Left lung (tissue), 10 donors: ENCODE measurements around the gene WWC1. TPM values are rescaled to one million over a fixed set of nuclear protein-coding genes. Genes with fewer than 3 reads are reported as not detected.
A peak's percentile ranks its signal among the peaks of the same experiment; 100 is the strongest.

ENCODE experiments used
- ATAC-seq: fragments of 200-7000 bp; cut with Tn5 transposase; one replicate; pipeline ENCODE4 v1.9.1; 2020; ENCODE audit warnings: moderate library complexity
- DNase-seq, 4 donors: peaks; one replicate each; pipeline ENCODE4 v3.0.0-alpha.2; 2013 to 2020
- H3K27ac ChIP-seq, 2 donors: fragments of 200-600 bp; sonication (generic) in 1 of 2; one replicate each; pipeline versions ENCODE4 v1.5.0 to v1.8.0; 2020 to 2021
- H3K27me3 ChIP-seq, 2 donors: fragments of 200-600 bp; sonication (generic) in 1 of 2; one replicate each; pipeline versions ENCODE4 v1.5.0 to v1.8.0; 2020 to 2021
- H3K36me3 ChIP-seq, 2 donors: fragments of 200-600 bp; sonication (generic) in 1 of 2; one replicate each; pipeline versions ENCODE4 v1.5.0 to v1.8.0; 2020 to 2021
- H3K4me1 ChIP-seq, 2 donors: fragments of 200-600 bp; one replicate each; pipeline ENCODE4 v1.8.0; 2021
- H3K4me3 ChIP-seq, 2 donors: fragments of 200-600 bp; sonication (generic) in 1 of 2; one replicate each; pipeline versions ENCODE4 v1.5.0 to v1.8.0; 2020 to 2021; ENCODE audit warnings: mild to moderate bottlenecking in 1 of 2
- H3K9me3 ChIP-seq, 2 donors: fragments of 200-600 bp; sonication (generic) in 1 of 2; one replicate each; pipeline versions ENCODE4 v1.5.0 to v1.8.0; 2020 to 2021
- intact Hi-C, 2 donors: fragments of 100-400 bp; cut with DNase I; formaldehyde crosslinking; loops; one replicate each; pipeline versions ENCODE4 v1.11.2 to v1.14.2; 2022
- polyA plus RNA-seq, 6 donors: library from polyadenylated mRNA; unstranded; fragments of 120-200 nt; gene quantifications; one replicate each; pipeline ENCODE4 v1.2.1, GENCODE V29; 2013; ENCODE audit not compliant: insufficient read length in 6 of 6
- total RNA-seq, 2 donors: library from RNA; stranded (reverse); fragmentation: NEBNext Ultra II Directional; extraction: Animal tissue kit (Norgen Biotek cat#: 25700); gene quantifications; one replicate each; pipeline ENCODE4 v1.2.1, GENCODE V29; 2021
- TF ChIP-seq, protein P1 (sequence below), 2 donors: fragments of 200-600 bp; sonication (generic) in 1 of 2; IDR thresholded peaks; one replicate each; pipeline versions ENCODE4 v1.5.0 to v1.8.0; 2021; ENCODE audit warnings: antibody characterized with exemption in 2 of 2
- donor health status: DM: no; HTN: yes; CAD: no.
- donor health status: DM: no; HTN: no; CAD: no.

WWC1 gene
- total and polyA plus RNA-seq, 8 donors = 59.6 to 128 (median 86.1) TPM

DNA sequence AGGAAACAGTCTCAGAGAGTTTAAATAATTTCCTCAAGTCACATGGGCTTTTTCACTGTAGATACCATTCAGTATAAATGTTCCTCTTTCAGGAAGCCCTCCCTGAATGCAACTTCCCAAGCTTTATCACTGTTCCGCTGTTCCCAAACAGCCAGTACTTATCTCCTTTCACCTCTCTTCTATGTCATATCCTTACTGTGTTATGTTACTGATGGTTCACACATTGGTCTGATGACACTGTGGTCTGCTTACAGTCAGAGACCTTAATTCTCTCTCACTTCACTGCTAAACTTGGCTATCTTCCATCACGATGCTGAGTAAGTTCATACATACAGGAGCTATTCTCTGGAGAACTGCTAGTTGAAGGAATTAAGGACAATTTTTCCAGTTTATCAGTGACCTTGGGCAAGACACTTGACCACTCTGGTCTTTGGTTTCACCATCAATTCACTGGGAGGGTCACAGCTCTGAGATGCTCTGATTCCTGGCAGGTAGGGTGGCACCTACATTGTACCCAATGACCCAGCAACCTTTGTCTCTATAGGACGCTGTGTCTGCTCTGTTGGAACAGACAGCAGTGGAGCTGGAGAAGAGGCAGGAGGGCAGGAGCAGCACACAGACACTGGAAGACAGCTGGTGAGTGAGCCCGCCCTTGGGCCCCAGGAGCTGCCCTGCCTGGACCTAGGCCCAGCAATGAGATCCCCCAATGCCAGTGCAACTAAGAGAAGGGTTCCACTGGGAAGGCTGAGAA is 152.7 kb downstream of the WWC1 start:
- intact Hi-C loops = no loop called here
- no peak for DNase-seq

DNA sequence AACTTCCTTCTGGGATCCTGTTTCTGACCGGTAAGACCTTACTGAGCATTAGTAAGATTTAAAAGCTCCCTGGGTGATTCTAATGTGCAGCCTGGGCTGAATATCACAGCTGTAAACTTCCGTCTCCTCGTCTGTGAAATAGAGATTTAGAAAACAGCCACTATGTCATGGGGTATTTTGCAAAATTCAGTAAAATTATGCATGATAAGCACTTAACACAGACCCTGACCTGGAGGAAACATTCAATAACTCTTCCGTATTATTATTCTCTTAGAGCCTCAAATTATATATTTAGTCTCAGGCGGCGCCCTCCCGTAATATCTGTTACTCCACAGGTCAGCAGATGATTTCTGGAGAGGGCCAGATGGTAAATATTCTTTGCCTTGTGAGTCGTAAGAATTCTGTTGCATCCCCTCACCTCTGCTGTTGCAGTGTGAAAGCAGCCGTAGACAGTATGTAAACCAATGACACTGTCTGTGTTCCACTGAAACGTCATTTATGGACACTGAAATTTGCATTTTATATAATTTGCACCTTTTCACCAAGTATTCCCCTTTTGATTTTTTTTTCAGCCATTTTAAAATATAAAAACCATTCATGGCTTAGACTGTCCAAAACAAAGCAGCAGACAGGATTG is 155.7 kb downstream of the WWC1 start:
- DNase-seq (no peak), ATAC-seq (no peak)
- Histone ChIP-seq H3K36me3 (peaks cover 0 to 10% of the 10 kb centered on the region in 2 donors), H3K9me3 (no peaks in the 10 kb centered on the region), H3K27ac (no peak overlapping the region), H3K27me3 (no peaks in the 10 kb centered on the region), H3K4me1 (no peaks in the 10 kb centered on the region), H3K4me3 (no peak overlapping the region)
- intact Hi-C loops = no loop called here
- TF ChIP-seq, protein P1, sequence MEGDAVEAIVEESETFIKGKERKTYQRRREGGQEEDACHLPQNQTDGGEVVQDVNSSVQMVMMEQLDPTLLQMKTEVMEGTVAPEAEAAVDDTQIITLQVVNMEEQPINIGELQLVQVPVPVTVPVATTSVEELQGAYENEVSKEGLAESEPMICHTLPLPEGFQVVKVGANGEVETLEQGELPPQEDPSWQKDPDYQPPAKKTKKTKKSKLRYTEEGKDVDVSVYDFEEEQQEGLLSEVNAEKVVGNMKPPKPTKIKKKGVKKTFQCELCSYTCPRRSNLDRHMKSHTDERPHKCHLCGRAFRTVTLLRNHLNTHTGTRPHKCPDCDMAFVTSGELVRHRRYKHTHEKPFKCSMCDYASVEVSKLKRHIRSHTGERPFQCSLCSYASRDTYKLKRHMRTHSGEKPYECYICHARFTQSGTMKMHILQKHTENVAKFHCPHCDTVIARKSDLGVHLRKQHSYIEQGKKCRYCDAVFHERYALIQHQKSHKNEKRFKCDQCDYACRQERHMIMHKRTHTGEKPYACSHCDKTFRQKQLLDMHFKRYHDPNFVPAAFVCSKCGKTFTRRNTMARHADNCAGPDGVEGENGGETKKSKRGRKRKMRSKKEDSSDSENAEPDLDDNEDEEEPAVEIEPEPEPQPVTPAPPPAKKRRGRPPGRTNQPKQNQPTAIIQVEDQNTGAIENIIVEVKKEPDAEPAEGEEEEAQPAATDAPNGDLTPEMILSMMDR (IDR thresholded peaks at IDR 0.05) = no peak

More for the DNA sequence above, 152.7 kb downstream of the WWC1 start:
- no peak overlapping the region for H3K27ac ChIP-seq
- no peaks in the 10 kb centered on the region for H3K9me3 ChIP-seq
- no peak for ATAC-seq
- H3K4me1 ChIP-seq = no peaks in the 10 kb centered on the region
- no peak overlapping the region for H3K4me3 ChIP-seq
- TF ChIP-seq, protein P1 (IDR thresholded peaks at IDR 0.05) = no peak
- no peaks in the 10 kb centered on the region for H3K27me3 ChIP-seq
- peaks cover 0 to 16% of the 10 kb centered on the region in 2 donors for H3K36me3 ChIP-seq

DNA sequence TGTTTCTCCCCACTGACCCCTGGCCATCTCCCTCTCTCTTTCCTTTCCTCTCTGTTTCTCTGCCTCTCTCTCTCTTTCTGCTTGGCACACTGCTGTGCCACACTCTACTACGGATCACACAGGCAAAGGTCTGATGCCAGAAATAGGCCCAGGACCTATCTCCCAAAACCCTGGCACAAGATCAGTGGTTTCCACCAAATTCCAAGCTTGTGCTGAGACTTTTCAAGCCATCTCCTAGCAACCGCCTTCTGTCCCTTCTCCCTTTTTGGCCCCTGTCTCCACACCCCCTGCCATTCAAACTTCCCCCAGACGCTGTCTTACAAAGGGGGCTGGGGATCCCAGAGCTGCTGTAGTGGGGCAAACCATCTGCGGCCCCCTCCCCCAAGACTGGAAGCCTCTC is 156.4 kb downstream of the WWC1 start:
- Histone ChIP-seq H3K4me1 (no peaks in the 10 kb centered on the region), H3K9me3 (no peaks in the 10 kb centered on the region), H3K36me3 (peaks cover 0 to 10% of the 10 kb centered on the region in 2 donors), H3K4me3 (no peak overlapping the region), H3K27me3 (no peaks in the 10 kb centered on the region), H3K27ac (no peak overlapping the region)
- no peak for ATAC-seq
- TF ChIP-seq, protein P1 (IDR thresholded peaks at IDR 0.05) = no peak
- no peak for DNase-seq
- intact Hi-C loops = no loop called here

DNA sequence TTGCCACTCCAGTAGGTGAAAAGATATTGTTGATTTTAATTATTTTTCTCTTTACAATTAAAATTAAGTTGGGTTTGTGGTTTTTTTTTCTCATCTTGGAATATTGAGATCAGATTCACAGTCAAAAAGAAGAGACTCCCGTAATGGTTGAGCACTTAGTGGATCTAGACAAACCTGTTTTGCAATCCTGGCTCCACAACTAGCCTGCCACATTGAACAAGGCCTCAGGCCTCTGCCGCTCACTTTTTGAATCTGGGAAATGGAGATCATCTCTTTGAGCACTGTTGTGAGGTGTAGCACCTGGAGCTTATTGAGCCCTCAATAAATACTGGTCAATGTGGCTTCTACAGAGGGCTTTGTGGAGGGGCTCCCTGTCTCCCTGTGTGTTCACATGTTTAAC is 157.7 kb downstream of the WWC1 start:
- peak; percentile 70 for ATAC-seq
- H3K9me3 ChIP-seq = no peaks in the 10 kb centered on the region
- no peaks in the 10 kb centered on the region for H3K27me3 ChIP-seq
- H3K27ac ChIP-seq = no peak overlapping the region
- intact Hi-C loops = no loop called here
- H3K36me3 ChIP-seq = peaks cover 0 to 4% of the 10 kb centered on the region in 2 donors
- TF ChIP-seq, protein P1 (IDR thresholded peaks at IDR 0.05) = no peak
- peak in 1 of 4 donors; percentile 34 for DNase-seq
- no peak overlapping the region for H3K4me3 ChIP-seq
- no peaks in the 10 kb centered on the region for H3K4me1 ChIP-seq

DNA sequence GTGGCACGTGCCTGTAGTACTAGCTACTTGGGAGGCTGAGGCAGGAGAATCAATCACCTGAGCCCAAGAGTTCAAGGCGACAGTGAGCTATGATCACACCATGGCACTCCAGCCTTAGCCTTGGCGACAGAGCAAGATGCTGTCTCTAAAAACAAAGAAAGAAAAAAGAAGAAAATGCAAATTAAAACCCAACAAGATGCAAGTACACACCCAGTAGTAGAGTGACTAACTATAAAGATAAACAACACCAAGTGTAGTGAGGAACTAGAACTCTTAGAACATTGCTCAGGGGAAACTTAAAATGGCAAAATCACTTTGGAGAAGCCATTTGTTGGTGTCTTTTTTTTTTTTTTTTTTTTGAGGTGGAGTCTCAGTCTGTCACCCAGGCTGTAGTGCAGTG is 160.1 kb downstream of the WWC1 start:
- Histone ChIP-seq H3K27me3 (no peaks in the 10 kb centered on the region), H3K4me3 (no peak overlapping the region), H3K4me1 (no peaks in the 10 kb centered on the region), H3K9me3 (no peaks in the 10 kb centered on the region), H3K27ac (no peak overlapping the region), H3K36me3 (peaks cover 0 to 20% of the 10 kb centered on the region in 2 donors)
- TF ChIP-seq, protein P1 (IDR thresholded peaks at IDR 0.05) = no peak
- no peak for ATAC-seq
- DNase-seq = no peak
- intact Hi-C loops = no loop called here
